D721Med (cell line): ENCODE results near the gene RUFY1.
"Not testable (repeated sequence)": the region's sequence is repeated elsewhere in the genome, so short reads cannot be mapped to it uniquely, and the experiment has no call there.

Experiments
- DNase-seq: peaks from one replicate; pipeline ENCODE4 v3.0.0; 2011; ENCODE audit warnings: low spot score; ENCODE audit not compliant: insufficient read length
- FAIRE-seq: peaks from 2 replicates; lab custom pipeline; 2011; peaks lifted over from hg19 to GRCh38; lab: Jason Lieb, UNC
- CTCF ChIP-seq: IDR thresholded peaks from 2 replicates; pipeline ENCODE4 v1.5.1; 2012; ENCODE audit warnings: mild to moderate bottlenecking, control low read depth; ENCODE audit not compliant: insufficient read depth; ENCODE audit errors: missing control alignments

The RUFY1 gene

GRCh38 chr5:179530069-179530998 is 20.0 kb upstream of the RUFY1 start:
- FAIRE-seq, result no peak
- TF ChIP-seq CTCF, result no peak
- no peak for DNase-seq

- TF ChIP-seq CTCF, result no peak
- DNase-seq (no peak), FAIRE-seq (no peak)
These were observed 17.3 kb upstream of the RUFY1 start for GRCh38 chr5:179533024-179533423.

- no peak for DNase-seq
- FAIRE-seq, result no peak
- no peak for TF ChIP-seq CTCF
These were observed 16.4 kb upstream of the RUFY1 start for GRCh38 chr5:179533907-179534306.

GRCh38 chr5:179534431-179534830 is 15.9 kb upstream of the RUFY1 start:
- DNase-seq, result no peak
- no peak for FAIRE-seq
- no peak for TF ChIP-seq CTCF

- no peak for TF ChIP-seq CTCF
- DNase-seq (no peak), FAIRE-seq (no peak)
These were observed 13.7 kb upstream of the RUFY1 start for GRCh38 chr5:179536676-179537075.

- DNase-seq (no peak), FAIRE-seq (no peak)
- TF ChIP-seq CTCF, result no peak
These were observed 8.2 kb upstream of the RUFY1 start for GRCh38 chr5:179542170-179542569.

- DNase-seq, FAIRE-seq: not testable (repeated sequence)
These were observed 7.1 kb upstream of the RUFY1 start for GRCh38 chr5:179543275-179543674.
